Measurements from ENCODE around the gene TMEM87A. TPM values are rescaled to one million over a fixed set of nuclear protein-coding genes. Genes with fewer than 3 reads are reported as not detected.

The TMEM87A gene
- total RNA-seq, 4 donors from 2014 or later = 52.6 to 102 (median 82.5) TPM

GRCh38 chr15:42285034-42285433 is 11.8 kb upstream of the TMEM87A start:
- H3K27me3 ChIP-seq = no peaks in the 10 kb centered on the region
- peaks cover 0 to 98% (median 4%) of the 10 kb centered on the region in 3 donors for H3K36me3 ChIP-seq
- H3K27ac ChIP-seq = no peak overlapping the region
- H3K4me3 ChIP-seq = no peak overlapping the region
- intact Hi-C loops (cut with DNase I) = no loop called here
- H3K4me1 ChIP-seq = no peaks in the 10 kb centered on the region
- no peak for DNase-seq
- 73 to 89% methylated on average over 1 of the region's 1 CpG for WGBS, 2 donors
- TF ChIP-seq POLR2A (IDR thresholded peaks at IDR 0.05) = no peak
- TF ChIP-seq CTCF (IDR thresholded peaks at IDR 0.05) = no peak
- H3K9me3 ChIP-seq = no peaks in the 10 kb centered on the region

- no peak overlapping the region for H3K27ac ChIP-seq
- no peaks in the 10 kb centered on the region for H3K4me1 ChIP-seq
- DNase-seq = no peak
- H3K4me3 ChIP-seq = no peak overlapping the region
- TF ChIP-seq CTCF (IDR thresholded peaks at IDR 0.05) (no peak), POLR2A (IDR thresholded peaks at IDR 0.05) (no peak)
- no peaks in the 10 kb centered on the region for H3K9me3 ChIP-seq
- peaks cover 0 to 98% (median 4%) of the 10 kb centered on the region in 3 donors for H3K36me3 ChIP-seq
- intact Hi-C loops (cut with DNase I) = no loop called here
- H3K27me3 ChIP-seq = no peaks in the 10 kb centered on the region
Measured at GRCh38 chr15:42284551-42284950, 11.3 kb upstream of the TMEM87A start.

- Histone ChIP-seq H3K27me3 (no peaks in the 10 kb centered on the region), H3K4me3 (no peak overlapping the region), H3K9me3 (no peaks in the 10 kb centered on the region), H3K27ac (no peak overlapping the region), H3K36me3 (peaks cover 0 to 98% (median 0%) of the 10 kb centered on the region in 3 donors), H3K4me1 (no peaks in the 10 kb centered on the region)
- intact Hi-C loops (cut with DNase I) = no loop called here
- 87 to 100% methylated on average over 3 of the region's 3 CpGs for WGBS, 2 donors
- TF ChIP-seq POLR2A (IDR thresholded peaks at IDR 0.05) (no peak), CTCF (IDR thresholded peaks at IDR 0.05) (no peak)
- no peak for DNase-seq
Measured at GRCh38 chr15:42283671-42284070, 10.4 kb upstream of the TMEM87A start.

GRCh38 chr15:42282926-42283325 is 9.7 kb upstream of the TMEM87A start:
- Histone ChIP-seq H3K4me1 (no peaks in the 10 kb centered on the region), H3K27me3 (no peaks in the 10 kb centered on the region), H3K4me3 (no peak overlapping the region), H3K9me3 (no peaks in the 10 kb centered on the region), H3K36me3 (peaks cover 0 to 95% (median 0%) of the 10 kb centered on the region in 3 donors), H3K27ac (no peak overlapping the region)
- TF ChIP-seq CTCF (IDR thresholded peaks at IDR 0.05) (no peak), POLR2A (IDR thresholded peaks at IDR 0.05) (no peak)
- no peak for DNase-seq
- intact Hi-C loops (cut with DNase I) = no loop called here
- WGBS, 2 donors = 64 to 70% methylated on average over 4 to 5 of the region's 5 CpGs

- intact Hi-C loops (cut with DNase I) = no loop called here
- H3K9me3 ChIP-seq = no peaks in the 10 kb centered on the region
- H3K36me3 ChIP-seq = peaks cover 0 to 95% (median 0%) of the 10 kb centered on the region in 3 donors
- H3K27ac ChIP-seq = no peak overlapping the region
- TF ChIP-seq CTCF (IDR thresholded peaks at IDR 0.05) (no peak), POLR2A (IDR thresholded peaks at IDR 0.05) (no peak)
- H3K27me3 ChIP-seq = no peaks in the 10 kb centered on the region
- H3K4me1 ChIP-seq = no peaks in the 10 kb centered on the region
- no peak for DNase-seq
- H3K4me3 ChIP-seq = no peak overlapping the region
Measured at GRCh38 chr15:42282344-42282743, 9.1 kb upstream of the TMEM87A start.

Measured in esophagus squamous epithelium (tissue), 5 donors.